Stimulated activated CD4-positive, alpha-beta T cell treated with anti-CD3 and anti-CD28 coated beads, Interleukin-2, amount 100 ng/mL, for 4 hours (primary cell): Measurements from ENCODE around the gene KDR.

Experiments used
- DNase-seq: peaks from one replicate; pipeline ENCODE4 v3.0.0-alpha.2; 2020; ENCODE audit warnings: low read depth

KDR gene

DNA sequence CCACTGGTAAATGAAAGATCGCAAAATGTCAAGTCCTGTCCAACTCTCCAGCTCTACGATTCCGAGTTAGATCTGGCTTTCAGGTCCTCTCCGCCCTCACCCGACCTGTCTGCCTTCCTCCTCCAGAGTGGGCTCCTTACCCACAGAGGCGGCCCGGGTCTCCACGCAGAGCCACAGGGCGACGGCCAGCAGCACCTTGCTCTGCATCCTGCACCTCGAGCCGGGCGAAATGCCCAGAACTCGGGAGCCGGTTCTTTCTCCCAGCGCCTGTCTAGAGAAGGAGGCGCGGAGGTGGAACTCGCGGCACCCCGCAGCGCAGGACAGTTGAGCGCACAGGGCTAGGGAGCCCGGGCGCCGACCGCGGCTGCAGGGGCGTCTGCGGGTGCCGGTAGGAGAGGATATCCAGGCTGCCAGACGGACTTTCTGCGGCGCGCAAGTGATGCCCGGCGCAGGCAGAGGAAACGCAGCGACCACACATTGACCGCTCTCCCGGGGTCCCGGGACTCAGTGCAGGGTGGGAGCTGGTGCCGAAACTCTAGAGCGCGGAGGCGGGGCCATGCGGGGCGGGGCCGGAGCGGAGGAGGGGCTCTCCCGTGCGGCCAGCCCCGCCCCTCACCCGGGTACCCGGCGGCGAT, at the start of gene KDR:
Gene KDR (minus strand): TSS at position 509 of the 635 bp plus-strand sequence. CDS start 302 bp downstream, at position 207.
- DNase-seq, result no peak

GRCh38 chr4:55173580-55173979, 48.2 kb upstream of the KDR start:
- DNase-seq, result no peak

DNA sequence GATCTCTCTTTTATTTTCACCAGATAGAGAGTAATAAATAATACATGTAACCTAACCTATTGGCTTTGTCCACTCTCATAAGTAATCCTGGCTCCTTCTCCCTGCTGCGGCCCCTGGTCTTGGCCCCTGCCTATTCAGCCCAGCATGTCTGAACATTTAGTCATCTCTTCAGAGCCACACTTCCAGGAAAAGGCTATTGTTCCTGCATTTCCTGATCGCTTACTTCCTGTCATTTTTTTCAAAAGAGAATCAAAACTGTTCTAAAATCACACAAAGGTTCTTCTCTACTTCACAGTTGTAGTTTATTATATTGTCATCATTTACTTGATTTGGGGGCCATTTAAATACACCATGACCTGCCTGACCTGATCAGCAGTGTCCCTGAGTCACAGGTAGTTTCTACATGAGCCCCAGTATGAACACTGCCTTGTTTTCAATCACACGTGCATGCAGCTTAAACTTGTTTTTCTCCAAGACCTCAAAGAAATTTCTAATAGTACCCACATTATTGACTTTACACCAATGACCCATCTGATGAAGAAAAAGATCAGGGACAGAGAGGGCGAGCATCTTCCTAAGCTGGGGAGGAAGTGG, 47.4 kb upstream of the KDR start:
- no peak for DNase-seq

- DNase-seq, result no peak
Observed at GRCh38 chr4:55170462-55170861, 45.1 kb upstream of the KDR start.

DNA sequence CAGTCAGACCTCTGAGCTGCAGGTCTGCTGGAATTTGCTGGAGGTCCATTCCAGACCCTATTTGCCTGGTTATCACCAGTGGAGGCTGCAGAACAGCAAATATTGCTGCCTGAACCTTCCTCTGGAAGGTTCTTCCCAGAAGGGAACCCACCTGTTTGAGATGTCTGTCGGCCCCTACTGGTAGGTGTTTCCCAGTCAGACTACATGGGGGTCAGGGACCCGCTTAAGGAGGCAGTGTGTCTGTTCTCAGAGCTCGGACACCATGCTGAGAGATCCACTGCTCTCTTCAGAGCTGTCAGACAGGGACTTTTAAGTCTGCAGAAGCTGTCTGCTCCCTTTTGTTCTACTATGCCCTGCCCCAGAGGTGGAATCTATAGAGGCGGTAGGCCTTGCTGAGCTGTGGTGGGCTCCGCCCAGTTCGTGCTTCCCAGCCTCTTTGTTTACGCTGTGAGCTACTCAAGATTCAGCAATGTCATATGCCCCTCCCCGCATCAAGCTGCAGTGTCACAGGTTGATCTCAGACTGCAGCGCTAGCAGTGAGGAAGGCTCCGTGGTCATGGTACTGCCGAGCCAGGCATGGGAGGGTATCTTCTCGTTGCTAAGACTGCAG, 44.1 kb upstream of the KDR start:
- DNase-seq, result no peak

DNA sequence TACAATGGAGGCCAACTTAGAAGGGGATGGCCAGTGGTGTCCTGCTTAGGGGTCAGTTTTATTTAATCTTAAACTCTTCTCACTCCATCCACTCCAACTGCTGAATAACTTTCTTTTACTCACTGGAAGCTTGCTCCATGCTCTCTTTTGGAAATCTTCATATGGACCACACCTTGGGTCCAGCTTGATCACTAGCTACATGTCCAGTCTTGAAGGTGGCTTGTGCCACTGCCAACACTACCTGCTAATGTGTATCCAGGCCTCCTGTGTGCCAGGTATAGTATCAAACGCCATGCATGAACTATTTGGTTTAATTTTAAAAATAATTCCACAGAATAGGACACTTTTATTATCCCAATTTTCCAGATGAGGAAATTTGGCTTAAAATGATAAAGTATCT, 37.0 kb upstream of the KDR start:
- no peak for DNase-seq

DNA sequence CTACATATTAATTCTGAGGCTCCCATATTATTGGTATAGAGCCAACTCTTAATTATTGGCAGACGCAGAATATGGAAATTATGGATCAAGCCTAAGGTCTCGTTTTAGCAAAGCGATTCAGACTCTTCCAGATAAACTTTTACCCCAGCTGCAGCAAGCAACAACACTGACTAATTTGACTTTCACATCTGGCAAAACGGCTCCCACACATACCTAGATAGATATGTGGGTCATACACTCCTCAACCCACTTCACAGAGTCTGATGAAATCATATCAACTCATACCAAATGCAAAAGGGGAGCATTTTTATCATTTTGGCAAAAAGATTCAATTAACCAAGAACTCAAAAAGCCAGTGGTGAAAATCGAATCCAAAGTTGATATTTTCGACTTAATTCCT, 36.3 kb upstream of the KDR start:
- no peak for DNase-seq

- DNase-seq, result no peak
Observed at GRCh38 chr4:55159851-55160250, 34.5 kb upstream of the KDR start.

DNA sequence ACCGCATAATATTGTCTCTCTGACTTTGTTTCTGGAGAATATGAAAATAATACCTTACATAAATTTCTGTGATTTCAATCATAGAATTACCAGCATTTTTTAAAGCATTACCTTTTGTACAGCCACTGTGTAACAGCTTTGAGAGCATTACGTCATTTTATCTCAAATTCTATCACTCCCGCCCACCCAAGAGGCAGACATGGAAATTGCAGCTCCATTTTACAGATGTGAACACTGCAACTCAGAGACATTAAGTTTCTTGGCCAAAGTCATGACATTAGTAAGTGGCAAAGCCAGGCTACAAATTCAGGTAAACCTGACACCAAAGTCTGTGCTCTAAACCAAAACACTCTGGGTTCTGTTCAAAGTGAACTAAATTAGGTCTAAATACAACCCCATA, 33.6 kb upstream of the KDR start:
- DNase-seq, result no peak

GRCh38 chr4:55157559-55158277, 32.3 kb upstream of the KDR start:
- DNase-seq, result no peak

DNA sequence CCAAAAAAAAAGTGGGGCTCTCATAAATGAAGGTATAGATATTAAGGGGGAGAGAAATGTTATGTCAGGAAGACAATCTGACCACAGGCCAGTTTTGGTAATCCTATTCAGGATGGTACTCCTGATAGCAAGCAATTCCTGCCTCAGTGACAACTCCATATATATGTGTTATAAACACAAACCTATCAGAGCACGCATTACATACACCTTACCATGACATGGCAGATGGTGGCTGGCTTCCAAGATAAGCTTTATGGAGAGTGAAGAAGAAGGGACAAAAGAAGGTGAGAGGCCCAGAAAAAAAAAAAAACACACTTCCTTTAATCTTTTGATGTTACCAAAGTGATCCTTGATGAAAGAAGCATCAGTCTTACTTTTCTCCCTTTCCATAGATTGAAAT, 29.5 kb upstream of the KDR start:
- DNase-seq, result no peak

DNA sequence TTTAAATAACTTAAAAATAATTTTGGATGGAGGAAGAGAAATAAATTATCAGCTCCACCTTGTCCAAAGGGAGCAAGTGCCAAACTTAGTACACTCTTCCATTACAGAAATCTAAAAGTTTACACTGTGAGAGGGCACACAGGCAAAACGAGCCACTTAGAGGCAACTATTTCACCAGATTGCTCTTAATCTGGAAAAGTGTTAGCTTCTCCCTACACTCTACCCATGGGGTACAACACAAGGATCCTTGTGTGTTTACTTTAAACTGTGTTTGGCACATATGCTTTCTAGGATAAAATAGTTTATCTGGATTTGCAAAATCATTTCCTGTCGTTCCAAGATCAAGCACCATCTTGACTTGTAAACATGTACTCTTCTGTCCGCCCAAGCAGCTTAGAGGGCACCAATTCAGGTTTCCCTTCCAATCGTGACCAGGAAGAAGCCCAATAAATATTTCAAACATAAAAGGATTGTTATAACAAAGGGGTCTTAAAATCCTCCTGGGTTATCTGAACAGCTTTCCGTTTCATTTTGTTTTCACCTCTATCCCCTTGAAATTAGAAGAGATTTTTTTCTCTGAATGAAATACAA, 29.0 kb upstream of the KDR start:
- no peak for DNase-seq

DNA sequence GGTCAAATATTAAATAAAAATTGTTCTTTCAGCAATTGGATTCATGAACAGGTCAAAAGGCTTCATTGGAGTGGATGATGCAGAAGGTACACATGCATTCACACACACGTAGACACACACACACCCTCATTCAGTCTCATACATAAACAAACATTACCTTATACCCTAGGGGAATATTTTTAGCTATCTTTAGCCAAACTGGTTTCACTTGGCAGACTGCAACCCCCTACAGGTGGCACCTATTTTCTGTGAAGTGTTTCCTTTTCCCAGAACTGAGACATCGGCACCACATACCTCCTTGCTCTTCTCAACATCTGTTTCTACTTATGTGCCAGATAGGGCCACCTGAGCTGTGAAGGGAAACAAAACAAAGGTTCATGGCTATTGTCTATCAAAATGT, 18.5 kb upstream of the KDR start:
- DNase-seq, result no peak

DNA sequence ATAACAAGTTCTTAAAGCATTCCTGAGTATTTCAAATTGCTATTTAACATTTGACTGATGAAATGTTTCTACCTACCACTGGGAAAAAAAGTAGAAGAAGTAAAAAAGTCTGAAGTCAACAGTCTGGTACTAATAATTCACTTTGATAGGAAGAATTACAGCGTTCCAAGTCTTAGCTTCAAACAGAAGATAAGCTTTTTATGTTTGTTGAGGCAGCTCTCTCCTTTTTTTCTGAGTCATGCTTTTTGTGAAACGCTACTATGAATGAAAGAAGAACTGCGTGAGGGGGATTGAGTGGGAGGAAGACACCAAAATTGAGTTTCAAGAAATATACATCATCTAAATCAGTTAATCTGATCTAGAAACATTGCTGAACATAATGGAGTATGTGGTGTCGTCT, 13.0 kb upstream of the KDR start:
- no peak for DNase-seq

DNA sequence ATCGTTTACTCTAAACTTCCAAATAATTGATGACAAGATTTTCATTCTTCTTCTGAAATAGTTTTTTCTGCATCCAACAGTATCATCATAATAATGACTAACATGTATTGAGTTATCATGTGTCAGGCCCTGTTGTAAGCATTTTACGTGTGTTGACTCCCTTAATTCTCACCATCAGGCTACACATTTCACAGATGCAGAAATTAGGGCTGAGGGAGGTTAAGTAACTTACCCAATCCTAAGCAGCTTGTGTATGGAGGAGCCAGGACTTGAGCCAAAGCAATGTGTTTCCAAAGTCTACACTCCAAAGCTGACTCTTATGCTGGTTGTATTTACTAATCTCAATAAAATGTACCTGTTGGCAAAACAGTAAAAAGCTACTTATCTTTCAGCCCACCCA, 11.2 kb upstream of the KDR start:
- DNase-seq, result no peak

DNA sequence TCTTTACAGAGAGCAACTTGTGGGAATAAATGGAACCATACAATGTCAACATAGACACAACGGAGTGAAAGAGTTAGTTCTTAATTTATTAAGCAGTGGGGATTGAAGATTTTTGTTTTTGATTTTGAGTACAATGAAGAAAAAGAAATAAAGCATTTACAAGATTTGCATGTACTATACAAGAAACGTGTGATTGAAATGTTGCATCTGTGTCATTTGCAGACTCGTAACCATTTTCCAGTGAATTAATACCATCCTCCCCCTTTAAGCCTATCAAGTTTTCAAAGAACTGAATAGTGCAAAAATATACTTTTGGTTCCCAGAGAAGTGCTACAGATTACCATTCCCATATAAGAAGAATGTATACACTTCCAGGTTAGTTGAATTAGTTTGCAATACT, 8.6 kb upstream of the KDR start:
- DNase-seq, result no peak

DNA sequence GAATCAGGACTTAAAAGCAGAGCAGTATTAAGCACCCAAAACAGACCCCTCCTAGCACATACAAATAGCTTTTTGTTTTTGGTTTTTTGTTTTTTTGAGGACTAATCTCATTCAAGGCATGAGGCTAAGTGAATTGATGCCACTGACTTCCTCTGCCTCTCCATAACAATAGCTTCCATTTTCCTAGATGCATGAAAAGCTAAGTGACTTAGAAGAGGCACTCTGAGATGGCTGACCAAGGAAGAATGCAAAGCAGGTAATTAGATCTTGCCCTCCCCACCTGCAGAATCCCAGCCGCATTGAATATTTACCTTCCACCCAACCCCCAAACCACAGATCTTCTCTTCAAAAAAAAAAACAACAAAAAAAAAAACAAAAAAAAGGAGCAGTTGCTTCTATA, 7.4 kb upstream of the KDR start:
- no peak for DNase-seq

DNA sequence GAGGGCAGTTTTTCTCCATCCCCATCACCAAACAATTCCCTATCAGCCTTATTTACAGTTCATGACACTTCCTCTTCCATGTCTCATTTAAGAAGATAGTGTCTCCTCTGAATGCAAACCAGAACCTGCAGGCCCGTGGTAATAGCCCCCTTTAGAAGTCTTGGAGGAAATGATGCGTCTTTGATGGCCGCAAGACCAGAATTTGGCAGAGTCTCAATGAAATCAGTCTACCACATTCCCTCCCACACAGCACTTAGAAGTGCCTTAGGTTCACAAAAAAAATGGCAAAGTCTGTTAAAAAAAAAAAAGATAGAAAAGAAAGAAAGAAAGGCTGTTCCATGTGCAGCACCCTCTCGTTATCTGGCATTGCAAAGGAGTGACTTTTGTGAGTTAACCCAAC, 2.1 kb upstream of the KDR start:
- no peak for DNase-seq

GRCh38 chr4:55127053-55127452, 1.7 kb upstream of the KDR start:
- DNase-seq, result no peak

DNA sequence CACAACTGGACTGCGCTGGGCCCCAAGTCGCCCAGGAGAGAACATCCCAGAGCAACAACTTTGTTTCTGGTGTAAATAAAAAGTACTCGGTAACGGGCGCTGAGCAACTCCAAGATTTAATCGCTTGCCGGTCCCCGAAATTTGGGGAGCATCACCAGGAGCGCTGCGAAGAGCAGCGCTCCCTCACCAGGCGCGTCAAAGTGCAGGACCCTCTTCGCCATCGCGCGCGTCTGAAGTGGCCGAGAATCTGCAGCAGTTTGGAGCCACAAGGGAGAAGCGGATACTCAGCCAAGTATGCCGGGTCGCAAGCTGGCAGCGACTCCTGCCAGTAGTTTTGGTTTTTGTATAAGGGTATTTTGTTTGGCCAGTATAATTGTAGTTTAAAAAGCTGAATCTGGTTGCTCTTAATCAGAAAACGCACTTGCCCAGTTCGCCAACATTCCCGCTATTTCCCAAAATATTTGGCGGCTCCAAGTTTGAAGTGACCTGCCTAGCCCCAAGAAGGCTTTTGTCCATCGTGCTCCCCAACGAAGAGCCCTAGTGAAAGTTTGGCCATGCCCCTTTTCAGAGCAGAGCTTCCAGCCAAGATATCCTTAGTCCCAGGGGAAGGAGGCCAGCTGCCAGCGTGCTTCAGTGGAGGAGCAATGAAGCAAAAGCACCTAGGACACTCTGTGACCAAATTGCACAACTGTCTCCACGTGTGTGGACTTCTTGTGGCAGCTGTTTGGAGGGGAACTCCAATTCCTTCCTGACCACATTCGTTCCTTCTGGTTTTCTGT, 557 bp upstream of the KDR start:
- no peak for DNase-seq

- no peak for DNase-seq
Observed at GRCh38 chr4:55124322-55125076, 896 bp downstream of the KDR start.
